Prostate gland (tissue), 2 donors: Measurements from ENCODE around the gene SERHL2. TPM values are rescaled to one million over a fixed set of nuclear protein-coding genes. Genes with fewer than 3 reads are reported as not detected.
A peak's percentile ranks its signal among the peaks of the same experiment; 100 is the strongest.

Source experiments
- DNase-seq: peaks from one replicate; pipeline ENCODE4 v3.0.0-alpha.2; 2019; ENCODE audit warnings: low spot score
- H3K27ac ChIP-seq, 2 donors: fragments of 200-600 bp; sonication (generic); 2 replicates each; pipeline ENCODE4 v1.5.1; 2017 to 2019
- H3K27me3 ChIP-seq: fragments of 200-600 bp; sonication (generic); replicated peaks from 2 replicates; pipeline ENCODE4 v1.5.1; 2019; ENCODE audit not compliant: insufficient read depth
- H3K36me3 ChIP-seq, 2 donors: fragments of 200-600 bp; sonication (generic); 1 replicate in 1 of 2; 2 replicates in 1 of 2; pipeline versions ENCODE4 v1.5.1 to v1.8.1; 2017 to 2019
- H3K4me1 ChIP-seq: fragments of 200-600 bp; sonication (generic); replicated peaks from 2 replicates; pipeline ENCODE4 v1.5.1; 2019
- H3K4me3 ChIP-seq, 2 donors: fragments of 200-600 bp; sonication (generic); 2 replicates each; pipeline ENCODE4 v1.5.1; 2017 to 2019
- H3K9me3 ChIP-seq: fragments of 200-600 bp; sonication (generic); 2 replicates; pipeline ENCODE4 v1.5.1; 2017
- CTCF ChIP-seq, 4 experiments: fragments of 200-600 bp in 2 of 4; fragments of 450-650 bp in 2 of 4; sonication (generic) in 2 of 4; IDR thresholded peaks; 1 replicate in 3 of 4; 2 replicates in 1 of 4; pipeline ENCODE4 v1.5.1; 2016 to 2019; ENCODE audit warnings: antibody characterized with exemption in 4 of 4, mild to moderate bottlenecking in 2 of 4, moderate library complexity in 2 of 4
- POLR2A ChIP-seq: fragments of 450-650 bp; IDR thresholded peaks from one replicate; pipeline ENCODE4 v1.6.1; 2016; ENCODE audit warnings: antibody characterized with exemption, mild to moderate bottlenecking
- POLR2AphosphoS5 ChIP-seq: sonication (generic); formaldehyde crosslinking; IDR thresholded peaks from one replicate; pipeline ENCODE4 v1.6.1; 2017; ENCODE audit warnings: antibody characterized with exemption
- WGBS: methylation state at CpG from one replicate; pipeline ENCODE4 v1.1.5; 2018; 5-methylcytosine and 5-hydroxymethylcytosine counted together
- intact Hi-C: fragments of 100-400 bp; cut with DNase I; formaldehyde crosslinking; loops from one replicate; pipeline ENCODE4 v1.14.2; 2022
- total RNA-seq, 2 donors: library from RNA; depleted of rRNA; stranded (reverse); fragments of >200 nt; gene quantifications; one replicate each; pipeline ENCODE4 v1.1.0, GENCODE V29; 2016

SERHL2 gene
- total RNA-seq, 2 donors from 2014 or later, result 10.2 to 54.7 TPM

- intact Hi-C loops, result no loop called here
- no peak overlapping the region for H3K4me3 ChIP-seq
- no peaks in the 10 kb centered on the region for H3K9me3 ChIP-seq
- no peak overlapping the region for H3K27ac ChIP-seq
- peaks cover 24 to 29% of the 10 kb centered on the region in 2 donors for H3K36me3 ChIP-seq
- H3K27me3 ChIP-seq, result no peaks in the 10 kb centered on the region
- TF ChIP-seq POLR2AphosphoS5 (no peak), CTCF (IDR thresholded peaks at IDR 0.05) (no peak), POLR2A (no peak)
- no peak for DNase-seq
- 74% methylated on average over 3 of the region's 3 CpGs for WGBS
- H3K4me1 ChIP-seq, result no peaks in the 10 kb centered on the region
These were observed 41.7 kb downstream of the SERHL2 start for GRCh38 chr22:42595434-42595833.

DNA sequence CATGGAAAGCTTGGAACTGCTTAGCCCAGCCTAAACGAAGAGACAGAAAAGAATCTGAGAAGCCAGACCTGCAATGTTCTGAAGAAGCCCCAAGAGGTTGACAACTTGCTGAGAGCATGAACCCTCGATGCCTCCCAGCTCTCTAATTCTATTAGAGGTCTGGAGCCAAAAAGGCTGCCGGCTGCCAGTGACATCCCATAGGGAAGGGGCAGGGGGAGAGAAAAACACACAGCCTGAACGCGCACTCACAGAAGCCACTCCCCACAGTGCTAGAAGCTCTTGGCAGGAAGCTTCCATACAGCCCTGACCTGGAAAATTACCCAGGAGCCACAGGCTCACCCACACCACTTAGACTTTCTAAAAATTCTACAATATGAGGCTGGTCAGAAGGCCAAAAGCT lies 42.6 kb downstream of the SERHL2 start:
- no peak overlapping the region for H3K4me3 ChIP-seq
- H3K9me3 ChIP-seq, result no peaks in the 10 kb centered on the region
- H3K36me3 ChIP-seq, result peaks cover 23 to 29% of the 10 kb centered on the region in 2 donors
- H3K27me3 ChIP-seq, result no peaks in the 10 kb centered on the region
- intact Hi-C loops, result no loop called here
- WGBS, result 40% methylated on average over 5 of the region's 5 CpGs
- TF ChIP-seq CTCF (IDR thresholded peaks at IDR 0.05), result no peak
- TF ChIP-seq POLR2AphosphoS5, result no peak
- TF ChIP-seq POLR2A, result no peak
- H3K27ac ChIP-seq, result no peak overlapping the region
- DNase-seq, result no peak
- H3K4me1 ChIP-seq, result no peaks in the 10 kb centered on the region

GRCh38 chr22:42596863-42597530 lies 43.2 kb downstream of the SERHL2 start:
- TF ChIP-seq POLR2A (no peak), POLR2AphosphoS5 (no peak), CTCF (IDR thresholded peaks at IDR 0.05) (no peak)
- no peaks in the 10 kb centered on the region for H3K27me3 ChIP-seq
- H3K27ac ChIP-seq, result no peak overlapping the region
- WGBS, result 81% methylated on average over 11 of the region's 11 CpGs
- DNase-seq, result no peak
- peaks cover 20 to 29% of the 10 kb centered on the region in 2 donors for H3K36me3 ChIP-seq
- no peak overlapping the region for H3K4me3 ChIP-seq
- H3K9me3 ChIP-seq, result no peaks in the 10 kb centered on the region
- intact Hi-C loops, result no loop called here
- no peaks in the 10 kb centered on the region for H3K4me1 ChIP-seq

DNA sequence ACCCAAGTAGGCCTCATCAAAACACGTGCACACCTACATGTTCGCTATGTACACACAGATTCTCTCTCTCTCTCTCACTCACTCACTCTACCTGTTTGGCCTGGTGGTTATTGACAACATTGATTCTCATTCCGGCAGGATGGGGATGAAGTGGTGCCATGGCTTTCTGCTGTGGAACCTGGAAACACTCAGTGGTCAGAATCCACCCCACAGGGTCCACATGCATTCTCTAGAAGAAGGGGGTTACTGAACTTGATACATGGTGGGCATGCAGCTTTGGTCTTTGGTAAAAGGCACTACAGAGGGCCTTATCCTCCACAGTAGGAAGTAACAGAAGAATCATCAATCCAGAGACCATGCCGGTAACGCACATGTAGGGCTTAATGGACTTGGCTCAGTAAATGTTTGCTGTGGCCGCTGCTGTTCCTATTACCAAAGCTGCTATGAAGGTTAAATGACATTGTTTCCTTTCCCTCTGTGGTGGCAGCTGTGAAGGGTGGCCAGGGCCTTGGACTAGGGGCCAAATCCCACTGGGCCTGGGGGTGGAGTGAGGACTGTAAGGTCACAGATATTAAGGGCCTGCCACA lies 48.2 kb downstream of the SERHL2 start:
- H3K36me3 ChIP-seq, result peaks cover 0 to 20% of the 10 kb centered on the region in 2 donors
- no peaks in the 10 kb centered on the region for H3K27me3 ChIP-seq
- H3K27ac ChIP-seq, result peak overlapping the region in 1 of 2 donors; percentile 8
- TF ChIP-seq CTCF (IDR thresholded peaks at IDR 0.05) (no peak), POLR2AphosphoS5 (peak; percentile 79), POLR2A (no peak)
- H3K9me3 ChIP-seq, result no peaks in the 10 kb centered on the region
- intact Hi-C loops, result no loop called here
- 66% methylated on average over 6 of the region's 6 CpGs for WGBS
- H3K4me1 ChIP-seq, result no peaks in the 10 kb centered on the region
- DNase-seq, result no peak
- no peak overlapping the region for H3K4me3 ChIP-seq

DNA sequence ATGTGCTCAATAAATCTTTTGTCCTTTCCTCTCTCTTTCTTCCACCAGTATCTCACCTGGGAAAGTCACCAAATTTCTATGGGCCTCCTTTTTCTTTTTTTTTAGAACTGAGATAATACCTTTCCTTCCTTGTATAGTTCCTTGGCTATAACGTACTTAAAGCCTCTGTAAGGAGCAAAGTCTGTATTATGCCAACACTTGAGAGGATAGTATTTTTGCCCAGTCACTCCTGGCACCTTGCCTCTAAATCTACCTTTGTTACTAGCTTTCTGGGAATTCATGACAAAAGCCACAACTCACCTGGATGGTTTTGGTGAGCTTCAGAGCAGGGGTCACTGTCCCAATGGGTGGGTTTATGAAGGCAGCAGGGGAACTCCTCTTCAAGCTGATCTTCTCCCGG lies 48.7 kb downstream of the SERHL2 start:
- Histone ChIP-seq H3K27me3 (no peaks in the 10 kb centered on the region), H3K4me3 (no peak overlapping the region), H3K36me3 (peaks cover 0 to 20% of the 10 kb centered on the region in 2 donors), H3K9me3 (no peaks in the 10 kb centered on the region), H3K4me1 (no peaks in the 10 kb centered on the region), H3K27ac (peak overlapping the region in 1 of 2 donors; percentile 8)
- intact Hi-C loops, result no loop called here
- DNase-seq, result no peak
- TF ChIP-seq POLR2AphosphoS5, result no peak
- TF ChIP-seq POLR2A, result no peak
- no peak for TF ChIP-seq CTCF (IDR thresholded peaks at IDR 0.05)
- WGBS, result 68% methylated on average over 2 of the region's 2 CpGs
